Thoracic aorta (tissue), 2 donors: ENCODE results near the gene PHYHD1. TPM values are rescaled to one million over a fixed set of nuclear protein-coding genes. Genes with fewer than 3 reads are reported as not detected.
A peak's percentile ranks its signal among the peaks of the same experiment; 100 is the strongest.

Source experiments
- ATAC-seq: fragments of 150-250 bp; one replicate; pipeline ENCODE4 v1.8.0; 2017; ENCODE audit warnings: low read depth; ENCODE audit not compliant: insufficient number of reproducible peaks, low FRiP score
- DNase-seq: peaks from one replicate; pipeline ENCODE4 v3.0.0-alpha.2; 2020; ENCODE audit warnings: low spot score
- H3K27ac ChIP-seq, 2 donors: fragments of 200-600 bp; sonication (generic); 1 replicate in 1 of 2; 2 replicates in 1 of 2; pipeline ENCODE4 v1.5.1; 2016; ENCODE audit warnings: mild to moderate bottlenecking in 2 of 2, moderate library complexity in 2 of 2
- H3K27me3 ChIP-seq: fragments of 200-600 bp; sonication (generic); replicated peaks from 2 replicates; pipeline ENCODE4 v1.6.0; 2016; ENCODE audit warnings: mild to moderate bottlenecking; ENCODE audit not compliant: insufficient read depth
- H3K36me3 ChIP-seq: fragments of 200-600 bp; sonication (generic); one replicate; pipeline ENCODE4 v1.5.1; 2016
- H3K4me1 ChIP-seq, 2 donors: fragments of 200-600 bp; sonication (generic); 1 replicate in 1 of 2; 2 replicates in 1 of 2; pipeline versions ENCODE4 v1.5.1 to v1.6.0; 2016; ENCODE audit warnings: low read depth in 2 of 2, mild to moderate bottlenecking in 1 of 2; ENCODE audit not compliant: control insufficient read depth in 1 of 2
- H3K4me3 ChIP-seq: fragments of 200-600 bp; sonication (generic); 2 replicates; pipeline ENCODE4 v1.5.1; 2016; ENCODE audit warnings: mild to moderate bottlenecking
- H3K9me3 ChIP-seq: fragments of 200-600 bp; sonication (generic); 2 replicates; pipeline ENCODE4 v1.5.1; 2016
- total RNA-seq, 2 donors: library from RNA; depleted of rRNA; stranded (reverse); fragments of >200 nt; gene quantifications; one replicate each; pipeline versions ENCODE4 v1.1.0 to v1.2.3, GENCODE V29; 2016
- TF ChIP-seq, protein P1 (sequence below): fragments of 200-600 bp; sonication (generic); IDR thresholded peaks from one replicate; pipeline ENCODE4 v1.5.1; 2019; ENCODE audit warnings: antibody characterized with exemption

PHYHD1 gene
- total RNA-seq, 2 donors from 2014 or later, result 21.1 to 36.3 TPM

- H3K36me3 ChIP-seq, result peaks cover 31% of the 10 kb centered on the region
Observed at GRCh38 chr9:128887914-128888350, 32.9 kb upstream of the PHYHD1 start.

DNA sequence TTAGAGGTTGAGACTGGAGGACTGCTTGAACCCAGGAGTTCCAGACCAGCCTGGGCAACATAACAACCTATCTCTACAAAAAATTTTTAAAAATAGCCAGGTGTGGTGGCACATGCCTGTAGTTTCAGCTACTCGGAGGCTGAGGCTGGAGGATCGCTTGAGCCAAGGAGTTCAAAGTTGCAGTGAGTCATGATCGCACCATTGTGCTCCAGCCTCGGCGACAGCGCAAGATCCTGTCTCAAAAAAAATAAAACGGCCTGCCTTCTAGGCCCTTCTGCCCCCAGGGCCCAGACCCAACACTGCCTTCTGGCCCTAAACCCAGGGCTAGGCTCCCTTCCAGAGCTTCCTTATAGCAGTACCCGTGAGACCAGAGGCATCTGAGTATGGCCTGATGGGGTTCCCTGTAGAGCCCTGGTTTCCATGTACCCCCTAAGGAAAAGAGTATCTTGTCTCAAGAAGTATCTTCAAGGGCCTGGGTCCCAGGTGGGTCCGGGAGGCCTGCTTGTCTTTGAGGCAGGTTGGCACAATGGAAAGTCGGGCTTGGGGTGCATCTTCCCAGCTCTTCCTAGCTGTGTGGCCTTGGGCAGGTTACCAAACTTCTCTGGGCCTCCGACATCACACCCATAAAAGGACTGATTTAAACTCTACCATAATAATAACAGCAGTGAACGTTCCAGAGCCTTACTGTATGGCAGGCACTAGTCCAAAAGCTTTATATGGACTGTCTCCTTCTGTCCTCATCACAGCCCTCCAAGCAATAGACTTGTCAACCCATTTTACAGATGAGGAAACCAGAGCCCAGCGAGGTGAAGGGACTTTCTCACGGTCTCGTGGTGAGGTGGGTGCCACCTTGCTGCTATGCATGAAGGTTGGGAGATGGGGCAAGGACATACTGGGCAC, 29.2 kb upstream of the PHYHD1 start:
- TF ChIP-seq, protein P1, sequence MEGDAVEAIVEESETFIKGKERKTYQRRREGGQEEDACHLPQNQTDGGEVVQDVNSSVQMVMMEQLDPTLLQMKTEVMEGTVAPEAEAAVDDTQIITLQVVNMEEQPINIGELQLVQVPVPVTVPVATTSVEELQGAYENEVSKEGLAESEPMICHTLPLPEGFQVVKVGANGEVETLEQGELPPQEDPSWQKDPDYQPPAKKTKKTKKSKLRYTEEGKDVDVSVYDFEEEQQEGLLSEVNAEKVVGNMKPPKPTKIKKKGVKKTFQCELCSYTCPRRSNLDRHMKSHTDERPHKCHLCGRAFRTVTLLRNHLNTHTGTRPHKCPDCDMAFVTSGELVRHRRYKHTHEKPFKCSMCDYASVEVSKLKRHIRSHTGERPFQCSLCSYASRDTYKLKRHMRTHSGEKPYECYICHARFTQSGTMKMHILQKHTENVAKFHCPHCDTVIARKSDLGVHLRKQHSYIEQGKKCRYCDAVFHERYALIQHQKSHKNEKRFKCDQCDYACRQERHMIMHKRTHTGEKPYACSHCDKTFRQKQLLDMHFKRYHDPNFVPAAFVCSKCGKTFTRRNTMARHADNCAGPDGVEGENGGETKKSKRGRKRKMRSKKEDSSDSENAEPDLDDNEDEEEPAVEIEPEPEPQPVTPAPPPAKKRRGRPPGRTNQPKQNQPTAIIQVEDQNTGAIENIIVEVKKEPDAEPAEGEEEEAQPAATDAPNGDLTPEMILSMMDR, result no peak
- Histone ChIP-seq H3K4me3 (peak overlapping the region; percentile 63), H3K9me3 (no peaks in the 10 kb centered on the region), H3K4me1 (peaks cover 29 to 76% of the 10 kb centered on the region in 2 donors), H3K27ac (peak overlapping the region; percentile 78 to 97), H3K27me3 (no peaks in the 10 kb centered on the region), H3K36me3 (peaks cover 38% of the 10 kb centered on the region)
- DNase-seq (no peak), ATAC-seq (peak; percentile 13)

More at GRCh38 chr9:128887914-128888350, 32.9 kb upstream of the PHYHD1 start:
- H3K4me3 ChIP-seq, result no peak overlapping the region
- no peaks in the 10 kb centered on the region for H3K27me3 ChIP-seq
- peaks cover 44 to 89% of the 10 kb centered on the region in 2 donors for H3K4me1 ChIP-seq
- ATAC-seq (no peak), DNase-seq (no peak)
- TF ChIP-seq, protein P1, result no peak
- no peaks in the 10 kb centered on the region for H3K9me3 ChIP-seq
- H3K27ac ChIP-seq, result peak overlapping the region; percentile 34 to 53

GRCh38 chr9:128892221-128892921, 28.4 kb upstream of the PHYHD1 start:
- ATAC-seq (peak; percentile 76), DNase-seq (peak; percentile 86)
- TF ChIP-seq, protein P1, result no peak
- no peaks in the 10 kb centered on the region for H3K9me3 ChIP-seq
- H3K27ac ChIP-seq, result peak overlapping the region; percentile 89 to 97
- H3K4me3 ChIP-seq, result peak overlapping the region; percentile 63
- H3K36me3 ChIP-seq, result peaks cover 46% of the 10 kb centered on the region
- H3K4me1 ChIP-seq, result peaks cover 26 to 68% of the 10 kb centered on the region in 2 donors
- H3K27me3 ChIP-seq, result no peaks in the 10 kb centered on the region

DNA sequence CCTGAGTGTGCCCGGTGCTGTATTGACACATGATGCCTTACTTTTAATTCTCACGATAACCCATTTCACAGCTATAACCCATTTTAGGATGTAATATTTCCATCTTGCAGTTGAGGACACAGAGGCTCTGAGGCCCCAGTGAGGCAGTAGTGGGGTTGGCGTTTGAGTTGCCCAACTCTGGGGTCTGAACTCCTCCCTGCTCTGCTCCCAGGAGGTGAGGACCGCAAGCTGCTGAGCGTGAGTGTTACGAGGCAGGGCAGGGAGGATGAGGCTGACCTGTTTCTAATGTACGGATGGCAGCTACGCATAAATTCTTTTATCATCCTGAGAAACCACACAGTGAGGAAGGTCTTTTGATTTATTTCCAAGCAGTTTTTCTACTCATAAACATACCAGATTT, 27.4 kb upstream of the PHYHD1 start:
- H3K4me1 ChIP-seq, result peaks cover 20 to 64% of the 10 kb centered on the region in 2 donors
- no peaks in the 10 kb centered on the region for H3K27me3 ChIP-seq
- ATAC-seq, result no peak
- H3K27ac ChIP-seq, result peak overlapping the region; percentile 89 to 97
- peaks cover 52% of the 10 kb centered on the region for H3K36me3 ChIP-seq
- no peak overlapping the region for H3K4me3 ChIP-seq
- H3K9me3 ChIP-seq, result no peaks in the 10 kb centered on the region
- no peak for DNase-seq
- TF ChIP-seq, protein P1, result no peak

DNA sequence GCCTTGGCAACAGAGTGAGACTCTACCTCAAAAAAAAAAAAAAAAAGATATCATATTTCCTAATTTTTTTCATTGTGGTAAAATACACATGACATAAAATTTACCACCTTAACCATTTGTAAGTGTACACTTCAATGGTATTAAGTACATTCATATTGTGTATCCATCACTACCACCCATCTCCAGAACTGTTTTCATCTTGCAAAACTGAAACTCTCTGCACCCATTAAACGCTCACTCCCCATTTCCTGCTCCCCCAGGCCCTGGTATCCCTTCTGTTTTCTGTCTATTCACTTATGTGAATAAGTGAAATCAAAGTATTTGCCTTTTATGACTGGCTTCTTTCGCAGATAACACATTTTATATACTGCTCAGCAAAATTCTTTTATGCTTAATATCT, 26.0 kb upstream of the PHYHD1 start:
- Histone ChIP-seq H3K27me3 (no peaks in the 10 kb centered on the region), H3K4me3 (no peak overlapping the region), H3K9me3 (no peaks in the 10 kb centered on the region), H3K27ac (no peak overlapping the region), H3K4me1 (peaks cover 19 to 62% of the 10 kb centered on the region in 2 donors), H3K36me3 (peaks cover 51% of the 10 kb centered on the region)
- no peak for DNase-seq
- TF ChIP-seq, protein P1, result no peak
- ATAC-seq, result no peak
